ENCODE data around the gene TP73. TPM values are rescaled to one million over a fixed set of nuclear protein-coding genes. Genes with fewer than 3 reads are reported as not detected.

TP73 gene
- total RNA-seq, 1 experiment from 2014 or later, result 10.0 TPM

- intact Hi-C loops (cut with micrococcal nuclease; ENCODE audit: unreplicated experiment), result no loop called here
- H3K36me3 ChIP-seq (ENCODE audit: insufficient read depth, low read length, poor library complexity, severe bottlenecking), result peaks cover 14% of the 10 kb centered on the region
- no peak for DNase-seq (ENCODE audit: low spot score)
- POLR2A ChIA-PET (ENCODE audit: low non-redundant PET), result interaction anchor here (0.7 kb wide), 1 partner anchor 115 kb away, joined by 3 read pairs; no protein-coding TSS in a partner anchor
- no TSS peak for BruUV-seq (replicated peaks)
- H3K27ac ChIP-seq (ENCODE audit: low read depth, low read length, poor library complexity, severe bottlenecking), result no peak overlapping the region
- no peaks in the 10 kb centered on the region for H3K27me3 ChIP-seq (replicated peaks; ENCODE audit: insufficient read depth, low read depth, low read length, poor library complexity)
- CTCF ChIA-PET, result no interaction called here
- no peak for TF ChIP-seq EZH2 (IDR thresholded peaks at IDR 0.05; ENCODE audit: borderline replicate concordance, low read depth, low read length, poor library complexity, severe bottlenecking)
- TF ChIP-seq CTCF (conservative IDR thresholded peaks at IDR 0.05; ENCODE audit: low read depth, low read length), result no peak
- H3K4me3 ChIP-seq (ENCODE audit: low read depth, low read length, poor library complexity, severe bottlenecking), result no peak overlapping the region
- no peaks in the 10 kb centered on the region for H3K9me3 ChIP-seq (ENCODE audit: low read depth, low read length, poor library complexity, severe bottlenecking)
- H3K4me1 ChIP-seq (ENCODE audit: insufficient read depth, low read length, poor library complexity, severe bottlenecking), result no peaks in the 10 kb centered on the region
These were observed 83.8 kb downstream of the TP73 start for GRCh38 chr1:3736131-3736561.

GRCh38 chr1:3736708-3737107, 84.4 kb downstream of the TP73 start:
- no peak overlapping the region for H3K27ac ChIP-seq (ENCODE audit: low read depth, low read length, poor library complexity, severe bottlenecking)
- no peaks in the 10 kb centered on the region for H3K27me3 ChIP-seq (replicated peaks; ENCODE audit: insufficient read depth, low read depth, low read length, poor library complexity)
- no peak overlapping the region for H3K4me3 ChIP-seq (ENCODE audit: low read depth, low read length, poor library complexity, severe bottlenecking)
- ChIA-PET CTCF (no interaction called here), POLR2A (ENCODE audit: low non-redundant PET) (no interaction called here)
- no peak for DNase-seq (ENCODE audit: low spot score)
- H3K36me3 ChIP-seq (ENCODE audit: insufficient read depth, low read length, poor library complexity, severe bottlenecking), result peaks cover 14% of the 10 kb centered on the region
- H3K4me1 ChIP-seq (ENCODE audit: insufficient read depth, low read length, poor library complexity, severe bottlenecking), result no peaks in the 10 kb centered on the region
- TF ChIP-seq EZH2 (IDR thresholded peaks at IDR 0.05; ENCODE audit: borderline replicate concordance, low read depth, low read length, poor library complexity, severe bottlenecking) (no peak), CTCF (conservative IDR thresholded peaks at IDR 0.05; ENCODE audit: low read depth, low read length) (no peak)
- intact Hi-C loops (cut with micrococcal nuclease; ENCODE audit: unreplicated experiment), result no loop called here
- no TSS peak for BruUV-seq (replicated peaks)
- H3K9me3 ChIP-seq (ENCODE audit: low read depth, low read length, poor library complexity, severe bottlenecking), result no peaks in the 10 kb centered on the region

- no peak for TF ChIP-seq CTCF (conservative IDR thresholded peaks at IDR 0.05; ENCODE audit: low read depth, low read length)
- no peak for TF ChIP-seq EZH2 (IDR thresholded peaks at IDR 0.05; ENCODE audit: borderline replicate concordance, low read depth, low read length, poor library complexity, severe bottlenecking)
- ChIA-PET CTCF (no interaction called here), POLR2A (ENCODE audit: low non-redundant PET) (no interaction called here)
- TSS peak; percentile 36 for BruUV-seq (replicated peaks)
- Histone ChIP-seq H3K27me3 (replicated peaks; ENCODE audit: insufficient read depth, low read depth, low read length, poor library complexity) (no peaks in the 10 kb centered on the region), H3K4me3 (ENCODE audit: low read depth, low read length, poor library complexity, severe bottlenecking) (no peak overlapping the region), H3K9me3 (ENCODE audit: low read depth, low read length, poor library complexity, severe bottlenecking) (no peaks in the 10 kb centered on the region), H3K4me1 (ENCODE audit: insufficient read depth, low read length, poor library complexity, severe bottlenecking) (no peaks in the 10 kb centered on the region), H3K36me3 (ENCODE audit: insufficient read depth, low read length, poor library complexity, severe bottlenecking) (peaks cover 14% of the 10 kb centered on the region), H3K27ac (ENCODE audit: low read depth, low read length, poor library complexity, severe bottlenecking) (no peak overlapping the region)
- no peak for DNase-seq (ENCODE audit: low spot score)
- intact Hi-C loops (cut with micrococcal nuclease; ENCODE audit: unreplicated experiment), result no loop called here
These were observed 86.6 kb downstream of the TP73 start for GRCh38 chr1:3738943-3739342.

Measured in A673 (cell line).